ENCODE data around the gene STRIP2. TPM values are rescaled to one million over a fixed set of nuclear protein-coding genes. Genes with fewer than 3 reads are reported as not detected.

Gene STRIP2
- total and polyA plus RNA-seq, 11 donors: 7.6 to 43.7 (median 18.2) TPM

GRCh38 chr7:129468087-129468486, 33.9 kb downstream of the STRIP2 start:
- Histone ChIP-seq H3K36me3 (peaks cover 0 to 7% (median 0%) of the 10 kb centered on the region in 9 donors), H3K9me3 (no peaks in the 10 kb centered on the region)

GRCh38 chr7:129468547-129468946, 34.3 kb downstream of the STRIP2 start:
- H3K4me1 ChIP-seq: peaks cover 0 to 4% (median 0%) of the 10 kb centered on the region in 12 donors
- ATAC-seq: peak in 2 of 4 donors; percentile 25 to 31
- intact Hi-C loops (cut with DNase I): loop anchor here in 2 of 10 donors (10.0 kb wide), 2 partner anchors 176 to 254 kb away; no protein-coding TSS in a partner anchor
- H3K36me3 ChIP-seq: peaks cover 0 to 7% (median 0%) of the 10 kb centered on the region in 9 donors
- no peak for TF ChIP-seq CTCF (IDR thresholded peaks at IDR 0.05)
- WGBS, 4 donors: 62 to 77% (median 71%) methylated on average over 4 of the region's 4 CpGs
- no peak overlapping the region for H3K4me3 ChIP-seq
- no peaks in the 10 kb centered on the region for H3K9me3 ChIP-seq
- H3K27ac ChIP-seq: peak overlapping the region in 1 of 12 donors; percentile 23
- H3K27me3 ChIP-seq: no peaks in the 10 kb centered on the region
- DNase-seq: no peak

More at GRCh38 chr7:129468087-129468486, 33.9 kb downstream of the STRIP2 start:
- TF ChIP-seq CTCF (IDR thresholded peaks at IDR 0.05): no peak
- TF ChIP-seq POLR2A (IDR thresholded peaks at IDR 0.05): no peak
- 49 to 75% (median 57%) methylated on average over 1 of the region's 1 CpG for WGBS, 4 donors
- Histone ChIP-seq H3K4me1 (peaks cover 0 to 4% (median 0%) of the 10 kb centered on the region in 12 donors), H3K27ac (peak overlapping the region in 1 of 12 donors; percentile 23), H3K4me3 (no peak overlapping the region), H3K27me3 (no peaks in the 10 kb centered on the region)
- intact Hi-C loops (cut with DNase I): loop anchor here in 2 of 10 donors (10.0 kb wide), 2 partner anchors 177 to 253 kb away; no protein-coding TSS in a partner anchor
- ATAC-seq (no peak), DNase-seq (no peak)

DNA sequence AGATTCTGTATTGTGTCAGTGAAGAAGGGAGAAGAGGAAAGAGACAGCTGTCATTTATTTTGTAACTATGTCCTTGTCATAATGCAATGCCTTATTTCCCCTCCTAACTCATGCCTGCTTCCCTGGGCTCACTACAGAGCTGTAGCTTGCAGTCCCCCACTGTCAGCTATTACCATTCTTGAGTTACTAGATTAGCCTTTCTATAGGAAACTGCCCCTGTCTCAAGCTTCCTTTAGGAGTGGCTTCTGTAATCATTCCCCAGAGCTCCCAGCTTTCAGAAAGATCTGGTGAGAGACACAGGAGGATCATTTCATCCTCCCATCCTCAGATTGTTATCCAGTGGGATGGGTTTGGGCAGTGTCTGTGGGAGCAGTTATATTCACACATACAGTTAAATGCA, 35.7 kb downstream of the STRIP2 start:
- ATAC-seq (no peak), DNase-seq (no peak)
- Histone ChIP-seq H3K27me3 (no peaks in the 10 kb centered on the region), H3K4me1 (peaks cover 0 to 4% (median 0%) of the 10 kb centered on the region in 12 donors), H3K4me3 (no peak overlapping the region), H3K27ac (no peak overlapping the region), H3K36me3 (peaks cover 0 to 7% (median 0%) of the 10 kb centered on the region in 9 donors), H3K9me3 (no peaks in the 10 kb centered on the region)
- TF ChIP-seq POLR2A (IDR thresholded peaks at IDR 0.05) (no peak), CTCF (IDR thresholded peaks at IDR 0.05) (no peak)
- intact Hi-C loops (cut with DNase I): loop anchor here in 7 of 10 donors (5.0 to 10.0 kb wide), 6 partner anchors 103 to 258 kb away; no protein-coding TSS in a partner anchor

DNA sequence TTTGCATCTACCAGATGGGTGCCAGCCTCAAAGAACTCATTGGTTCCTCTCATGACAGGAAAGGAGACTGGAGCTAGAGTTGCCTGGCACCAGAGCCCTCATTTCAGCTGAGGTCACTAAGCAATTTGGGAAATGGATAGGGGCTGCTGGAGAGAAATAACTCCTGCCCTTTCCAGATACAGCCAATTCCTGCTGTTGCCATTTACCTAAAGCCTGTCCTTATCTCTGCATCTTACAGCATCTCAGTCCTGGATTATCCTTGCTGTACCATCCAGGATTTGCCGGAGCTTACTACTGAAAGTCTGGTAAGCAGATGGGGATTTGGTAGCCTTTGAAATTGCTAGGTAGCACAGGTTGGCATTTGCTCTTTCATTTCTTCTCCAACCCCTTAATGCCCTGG, 36.2 kb downstream of the STRIP2 start:
- Histone ChIP-seq H3K27me3 (no peaks in the 10 kb centered on the region), H3K27ac (no peak overlapping the region), H3K9me3 (no peaks in the 10 kb centered on the region), H3K36me3 (peaks cover 0 to 5% (median 0%) of the 10 kb centered on the region in 9 donors), H3K4me3 (no peak overlapping the region), H3K4me1 (peaks cover 0 to 4% (median 0%) of the 10 kb centered on the region in 12 donors)
- ATAC-seq: no peak
- WGBS, 4 donors: 79 to 100% (median 93%) methylated on average over 1 of the region's 1 CpG
- no peak for DNase-seq
- intact Hi-C loops (cut with DNase I): loop anchor here in 7 of 10 donors (5.0 to 10.0 kb wide), 5 partner anchors 103 to 258 kb away; no protein-coding TSS in a partner anchor
- TF ChIP-seq POLR2A (IDR thresholded peaks at IDR 0.05) (no peak), CTCF (IDR thresholded peaks at IDR 0.05) (no peak)
